GM11168 (cell line): ENCODE data around the gene EFL1.

Source experiments
- in situ Hi-C: fragments of 300-500 bp; cut with MboI; formaldehyde crosslinking; loops from one replicate; pipeline ENCODE4 v1.12.0; 2022; ENCODE audit warnings: low sequenced_read_pairs; ENCODE audit not compliant: unreplicated experiment

The EFL1 gene

GRCh38 chr15:82098674-82099073 is 163.9 kb downstream of the EFL1 start:
- in situ Hi-C loops: no loop called here

DNA sequence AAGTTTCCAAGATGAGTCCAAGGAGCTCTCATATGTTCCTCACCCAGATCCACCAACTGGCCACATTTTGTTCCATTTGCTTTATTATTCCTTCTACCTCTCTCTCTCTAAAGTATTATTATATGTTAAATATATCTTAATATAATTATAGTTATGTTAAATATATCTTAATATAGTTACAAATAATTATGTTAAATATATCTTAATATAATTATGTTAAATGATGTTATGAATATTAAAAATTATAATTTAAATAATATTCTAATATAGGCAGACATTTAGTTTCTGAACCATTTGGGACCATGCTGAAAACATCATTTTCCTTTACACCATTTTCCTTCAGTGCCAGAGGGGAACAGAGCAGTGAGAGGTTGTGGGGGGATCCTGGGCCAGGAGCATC is 166.7 kb downstream of the EFL1 start:
- in situ Hi-C loops: no loop called here

DNA sequence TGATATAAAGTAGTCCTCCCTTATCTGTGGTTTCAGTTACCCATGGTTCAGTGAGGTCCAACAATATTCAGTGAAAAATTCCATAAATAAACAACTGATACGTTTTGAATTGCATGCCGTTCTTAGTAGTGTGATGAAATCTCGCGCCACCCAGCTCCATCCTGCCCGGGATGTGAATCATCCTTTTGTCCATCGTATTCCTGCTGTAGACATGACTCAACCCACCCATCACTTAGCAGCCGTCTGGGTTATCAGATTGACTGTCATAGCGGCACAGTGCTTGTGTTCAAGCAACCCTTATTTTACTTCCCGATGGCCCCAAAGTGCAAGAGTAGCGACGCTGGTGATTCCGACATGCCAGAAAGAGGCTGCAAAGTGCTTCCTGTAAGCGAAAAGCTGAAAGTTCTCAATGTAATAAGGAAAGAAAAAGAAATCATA is 168.7 kb downstream of the EFL1 start:
- in situ Hi-C loops: no loop called here

GRCh38 chr15:82093325-82093724 is 169.2 kb downstream of the EFL1 start:
- in situ Hi-C loops: no loop called here

- in situ Hi-C loops: no loop called here
Measured at GRCh38 chr15:82091636-82092140, 170.8 kb downstream of the EFL1 start.

DNA sequence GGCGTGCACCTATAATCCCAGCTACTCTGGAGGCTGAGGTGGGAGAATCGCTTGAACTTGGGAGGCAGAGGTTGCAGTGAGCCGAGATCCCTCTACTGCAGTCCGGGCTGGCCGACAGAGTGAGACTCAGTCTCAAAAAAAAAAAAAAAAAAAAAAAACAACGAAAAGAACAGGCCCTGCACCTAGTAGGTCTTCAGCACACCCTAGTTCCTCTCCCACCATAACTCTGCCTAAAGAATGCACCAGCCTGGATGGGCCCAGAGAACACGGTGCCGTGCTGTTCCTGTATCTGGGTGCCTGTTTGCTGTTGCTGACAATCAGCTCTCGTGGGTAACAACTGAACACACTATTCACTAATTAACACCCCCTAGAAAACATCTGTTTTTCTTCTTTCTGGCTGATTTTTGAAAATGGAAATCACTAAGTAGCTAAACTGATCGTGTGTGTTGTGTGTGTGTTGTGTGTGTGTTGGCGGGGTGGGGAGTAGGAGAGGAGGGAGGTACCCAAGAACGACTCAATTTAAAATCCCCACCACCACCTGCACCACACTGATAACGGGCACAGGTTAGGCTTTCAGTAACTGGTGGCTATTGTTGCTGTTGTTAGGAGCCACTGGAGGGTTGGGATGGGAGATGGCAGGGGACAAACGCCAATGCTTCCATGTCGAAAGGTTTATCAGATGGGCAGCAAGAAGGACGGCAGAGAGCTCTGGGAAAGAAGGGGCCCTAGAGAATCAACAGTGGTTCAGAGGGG is 176.1 kb downstream of the EFL1 start:
- in situ Hi-C loops: no loop called here

GRCh38 chr15:82081914-82082762 is 180.4 kb downstream of the EFL1 start:
- in situ Hi-C loops: no loop called here

- in situ Hi-C loops: no loop called here
Measured at GRCh38 chr15:82080774-82081173, 181.8 kb downstream of the EFL1 start.
